Activated effector memory CD4-positive, alpha-beta T cell treated with Interleukin-2 at 50 U/mL for 16 hours (primary cell): ENCODE results near the gene BICRA.
A peak's percentile ranks its signal among the peaks of the same experiment; 100 is the strongest.
"Not testable (repeated sequence)": the region's sequence is repeated elsewhere in the genome, so short reads cannot be mapped to it uniquely, and the experiment has no call there.

Experiments used
- DNase-seq: peaks from one replicate; pipeline ENCODE4 v3.0.0-alpha.2; 2020

BICRA gene

DNA sequence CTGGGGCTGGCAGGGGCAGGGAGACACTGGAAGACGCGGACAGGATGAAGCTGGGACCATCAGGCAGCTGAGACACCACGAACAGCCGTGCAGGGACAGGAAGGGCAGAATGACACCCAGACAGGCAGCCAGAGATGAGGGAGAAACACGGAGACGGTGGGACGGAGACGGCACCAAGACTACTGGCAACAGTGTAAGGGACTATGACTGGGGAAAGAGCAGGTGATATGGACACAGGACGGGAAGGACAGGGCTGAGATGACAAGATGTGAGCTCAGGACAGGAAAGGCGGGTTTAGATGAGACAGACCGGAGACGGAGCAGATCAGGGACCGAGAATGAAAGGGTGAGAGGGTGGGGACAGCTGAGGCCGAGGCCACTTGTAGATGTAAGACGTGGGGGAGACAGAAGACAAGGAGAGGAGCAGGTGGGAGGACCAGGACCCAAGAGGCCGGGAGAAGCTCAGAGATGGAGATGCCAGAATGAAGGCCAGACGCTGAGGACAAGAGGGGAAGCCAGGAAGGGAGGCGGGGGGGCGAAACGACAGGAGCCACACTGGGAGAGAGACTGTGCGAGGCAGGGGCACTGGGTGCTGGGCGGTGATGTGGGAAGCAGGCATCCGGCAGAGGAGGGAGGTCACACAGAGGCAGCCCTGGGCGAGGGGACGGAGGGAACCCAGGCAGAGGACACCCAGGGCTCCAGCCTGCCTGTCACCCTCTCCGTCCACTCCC is 86.8 kb downstream of the BICRA start:
- no peak for DNase-seq

DNA sequence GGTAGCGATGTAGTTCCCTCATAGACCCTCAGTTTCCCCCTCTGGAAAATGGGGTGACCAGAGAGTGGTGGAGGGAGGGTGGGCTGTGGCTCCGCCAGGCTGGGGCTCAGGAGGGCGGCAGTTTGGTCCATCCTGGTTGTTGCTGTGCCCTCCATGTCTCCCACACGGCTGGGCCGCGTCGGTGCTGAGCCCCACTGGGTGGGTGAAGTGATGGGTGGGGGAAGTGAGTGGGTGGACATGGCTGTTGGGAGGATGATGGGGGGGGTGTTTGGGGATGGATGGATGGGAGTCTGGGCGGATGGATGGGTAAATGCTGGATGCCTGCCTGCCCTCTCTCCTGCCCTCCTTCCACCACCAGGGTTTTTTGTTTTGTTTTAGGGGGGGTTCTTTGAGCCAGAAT is 87.7 kb downstream of the BICRA start:
- DNase-seq = no peak

DNA sequence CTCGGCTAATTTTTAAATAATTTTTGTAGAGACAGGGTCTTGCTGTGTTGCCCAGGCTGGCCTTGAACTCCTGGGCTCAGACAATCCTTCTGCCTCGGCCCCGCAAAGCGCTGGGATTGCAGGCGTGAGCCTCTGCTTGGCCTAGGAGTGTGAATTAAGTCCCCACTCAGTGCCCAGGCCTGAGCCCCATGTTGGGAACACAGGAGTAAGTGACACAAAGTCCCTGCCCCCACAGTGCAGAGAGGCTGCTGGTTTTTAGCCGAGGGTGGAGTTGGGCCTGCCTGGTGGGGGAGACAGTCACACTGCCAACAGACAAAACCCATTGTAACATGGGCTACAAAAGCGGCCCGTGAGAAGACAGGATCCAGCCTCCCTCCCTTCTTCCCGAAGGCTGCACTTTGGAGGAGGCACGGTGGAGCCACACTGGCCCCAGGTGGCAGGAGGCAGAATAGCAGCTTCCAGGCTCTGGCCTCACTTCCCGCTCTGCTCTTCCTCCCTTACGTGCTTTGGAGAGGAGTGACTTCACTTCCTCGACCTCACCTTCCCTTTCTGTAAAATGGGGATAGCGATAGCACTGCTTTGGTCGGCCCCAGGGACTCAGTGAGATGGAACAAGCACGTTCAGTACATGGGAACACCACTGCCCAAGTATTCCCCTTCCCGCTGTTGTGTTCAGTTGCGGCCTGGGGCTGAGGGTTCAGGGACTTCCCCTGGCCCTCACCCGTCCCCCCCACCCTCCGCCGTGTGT is 89.1 kb downstream of the BICRA start:
- peak; percentile 25 for DNase-seq

DNA sequence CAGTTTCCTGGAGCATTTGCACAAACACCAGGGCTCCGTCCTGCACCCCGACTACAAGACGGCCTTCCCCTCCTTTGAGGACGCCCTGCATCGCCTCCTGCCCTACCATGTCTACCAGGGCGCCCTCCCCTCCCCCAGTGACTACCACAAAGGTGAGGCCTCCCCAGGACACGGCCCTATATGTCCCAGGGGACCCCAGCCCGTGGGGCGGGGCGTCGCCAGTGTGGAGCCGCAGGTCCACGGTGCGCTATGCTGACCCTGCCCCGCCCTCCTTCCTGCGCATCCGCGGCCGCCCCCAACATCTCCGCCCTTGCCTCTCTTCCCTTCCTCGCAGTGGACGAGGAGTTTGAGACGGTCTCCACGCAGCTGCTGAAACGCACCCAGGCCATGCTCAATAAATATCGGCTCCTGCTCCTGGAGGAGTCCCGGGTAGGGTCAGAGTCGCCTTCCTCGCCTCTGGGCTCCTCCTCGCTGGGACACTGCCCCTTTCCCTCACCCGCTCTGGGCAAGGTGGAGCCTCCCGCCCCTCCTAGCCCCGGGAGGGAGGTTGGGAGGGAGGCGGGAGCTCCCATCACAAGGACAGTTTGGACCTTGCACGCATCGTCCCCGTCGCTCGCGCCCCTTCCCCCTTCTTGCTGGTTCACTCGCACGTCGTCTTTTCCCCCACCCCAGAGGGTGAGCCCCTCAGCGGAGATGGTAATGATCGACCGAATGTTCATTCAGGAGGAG is 89.9 kb downstream of the BICRA start:
- no peak for DNase-seq

DNA sequence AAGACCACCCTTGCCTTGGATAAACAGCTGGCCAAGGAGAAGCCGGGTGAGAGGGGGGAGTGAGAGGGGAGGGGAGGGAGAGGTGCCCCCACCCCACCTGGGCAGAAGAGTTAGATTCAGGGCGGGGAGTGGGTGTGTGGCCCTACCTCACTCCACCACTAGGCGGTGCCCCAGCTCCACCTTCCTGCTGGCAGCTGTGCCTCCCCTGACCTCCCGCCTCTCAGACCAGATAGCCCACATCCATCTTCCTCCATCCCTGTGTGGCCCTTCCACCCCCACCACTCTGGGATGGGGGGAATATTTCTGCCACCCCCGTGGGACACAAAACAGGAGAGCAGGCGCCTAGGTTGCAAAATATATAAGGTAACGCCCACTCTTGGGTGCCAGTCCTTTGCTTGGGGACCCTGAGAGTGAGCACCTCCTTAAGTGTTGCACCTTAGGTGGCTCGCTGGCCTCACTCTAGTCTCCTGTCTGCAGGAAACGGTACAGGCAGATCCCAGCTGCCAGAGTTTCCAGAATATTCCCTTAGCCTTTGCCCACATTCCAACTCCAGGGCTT is 90.5 kb downstream of the BICRA start:
- DNase-seq = peak; percentile 19

DNA sequence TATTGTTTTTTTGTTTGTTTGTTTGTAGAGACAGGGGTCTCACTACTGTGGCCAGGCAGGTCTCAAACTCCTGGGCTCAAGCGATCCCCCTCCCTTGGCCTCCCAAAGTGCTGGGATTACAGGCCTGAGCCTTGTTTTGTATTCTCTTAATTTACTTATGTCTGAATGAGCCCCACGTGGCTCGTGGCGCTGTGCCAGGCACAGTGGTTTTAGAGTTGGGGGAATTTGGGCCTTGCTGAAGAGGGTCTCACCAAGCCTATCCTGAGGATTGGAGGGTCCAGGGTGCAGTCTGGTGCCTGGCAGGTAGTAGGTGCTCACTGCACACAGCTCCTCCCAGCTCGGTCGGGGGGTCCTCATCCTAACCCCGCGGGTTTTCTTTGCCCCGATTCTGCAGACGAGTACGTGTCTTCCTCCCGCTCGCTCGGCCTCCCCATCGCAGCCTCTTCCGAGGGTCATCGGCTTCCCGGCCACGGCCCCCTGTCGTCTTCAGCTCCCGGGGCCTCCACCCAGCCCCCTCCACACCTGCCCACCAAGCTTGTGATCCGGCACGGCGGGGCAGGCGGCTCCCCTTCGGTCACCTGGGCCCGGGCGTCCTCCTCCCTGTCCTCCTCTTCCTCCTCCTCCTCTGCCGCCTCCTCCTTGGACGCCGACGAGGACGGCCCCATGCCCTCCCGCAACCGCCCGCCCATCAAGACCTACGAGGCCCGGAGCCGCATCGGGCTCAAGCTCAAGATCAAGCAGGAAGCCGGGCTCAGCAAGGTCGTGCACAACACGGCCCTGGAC is 92.2 kb downstream of the BICRA start:
- no peak for DNase-seq

DNA sequence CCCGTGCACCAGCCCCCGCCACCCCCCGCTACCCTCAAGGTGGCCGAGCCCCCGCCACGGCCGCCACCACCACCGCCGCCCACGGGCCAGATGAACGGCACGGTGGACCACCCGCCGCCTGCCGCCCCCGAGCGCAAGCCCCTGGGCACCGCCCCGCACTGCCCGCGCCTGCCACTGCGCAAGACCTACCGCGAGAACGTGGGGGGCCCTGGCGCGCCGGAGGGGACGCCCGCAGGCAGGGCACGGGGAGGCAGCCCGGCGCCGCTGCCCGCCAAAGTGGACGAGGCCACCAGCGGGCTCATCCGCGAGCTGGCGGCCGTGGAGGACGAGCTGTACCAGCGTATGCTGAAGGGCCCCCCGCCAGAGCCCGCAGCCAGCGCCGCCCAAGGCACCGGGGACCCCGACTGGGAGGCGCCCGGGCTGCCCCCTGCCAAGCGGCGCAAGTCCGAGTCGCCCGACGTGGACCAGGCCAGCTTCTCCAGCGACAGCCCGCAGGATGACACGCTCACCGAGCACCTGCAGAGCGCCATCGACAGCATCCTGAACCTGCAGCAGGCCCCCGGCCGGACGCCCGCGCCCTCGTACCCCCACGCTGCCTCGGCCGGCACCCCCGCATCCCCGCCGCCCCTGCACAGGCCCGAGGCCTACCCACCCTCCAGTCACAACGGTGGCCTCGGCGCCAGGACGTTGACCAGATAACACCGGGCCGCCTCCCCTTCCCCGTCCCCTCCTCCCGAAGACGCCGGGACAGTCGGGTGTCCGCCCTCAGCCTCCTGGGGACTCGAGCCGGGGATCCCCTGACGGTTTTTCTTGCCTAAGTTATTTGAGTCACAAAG is 93.0 kb downstream of the BICRA start:
- DNase-seq = no peak

DNA sequence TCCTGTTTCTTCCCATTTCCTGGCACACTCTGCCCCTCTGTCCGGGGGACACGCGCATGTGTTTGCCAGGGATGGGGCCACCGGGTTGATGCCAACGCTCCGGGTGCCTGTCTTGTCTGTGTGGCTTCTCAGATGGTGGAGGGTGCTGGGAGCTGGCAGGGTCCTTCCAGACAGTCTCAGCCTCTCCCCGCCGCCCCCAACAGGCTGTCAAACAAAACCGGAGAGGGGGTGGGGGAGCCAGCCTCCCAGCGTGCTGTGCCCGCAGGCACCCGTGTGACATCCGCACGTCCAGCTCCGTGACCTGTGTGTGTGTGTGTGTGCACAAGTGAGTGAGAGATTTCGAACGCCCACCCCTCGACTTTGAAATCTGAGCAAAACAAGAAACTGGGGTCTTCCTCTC is 93.7 kb downstream of the BICRA start:
- DNase-seq = no peak

DNA sequence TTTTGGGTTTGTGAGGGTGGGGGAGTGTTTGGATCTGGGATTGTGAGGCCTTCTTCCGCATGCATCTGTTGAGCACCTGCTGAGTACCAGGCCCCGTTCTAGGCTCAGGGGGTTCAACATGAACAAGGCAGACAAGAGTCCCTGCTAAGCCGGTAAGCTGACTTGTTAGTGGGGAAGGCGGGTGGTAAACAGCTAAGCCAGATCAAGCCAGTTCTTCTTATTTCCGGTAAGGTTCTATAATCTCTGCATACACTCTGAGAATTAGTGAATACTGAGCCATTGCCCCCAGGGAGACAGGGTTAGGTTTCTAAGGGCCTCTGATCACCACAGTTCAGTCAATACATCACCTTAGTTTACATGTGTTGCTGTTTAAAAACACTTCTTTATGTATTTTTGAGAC is 94.4 kb downstream of the BICRA start:
- no peak for DNase-seq

DNA sequence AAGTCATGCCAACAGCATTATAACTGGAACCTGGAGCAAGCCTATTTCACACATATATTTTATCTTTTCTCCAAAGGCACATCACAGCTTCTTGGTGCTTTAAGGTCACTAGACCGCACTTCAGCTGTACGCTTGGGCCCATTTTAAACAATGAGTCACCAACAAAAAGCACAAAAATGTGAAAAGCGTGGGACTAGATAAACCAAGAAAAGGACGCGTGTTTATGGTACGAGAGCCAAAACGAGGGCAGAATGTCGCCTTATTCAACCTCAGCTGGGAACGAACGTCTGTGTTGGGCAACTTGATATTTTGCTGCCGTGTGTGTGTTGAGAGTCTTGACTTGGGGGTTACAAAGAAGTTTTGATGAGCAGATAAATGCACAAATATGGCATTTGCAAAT is 95.1 kb downstream of the BICRA start:
- DNase-seq = no peak

DNA sequence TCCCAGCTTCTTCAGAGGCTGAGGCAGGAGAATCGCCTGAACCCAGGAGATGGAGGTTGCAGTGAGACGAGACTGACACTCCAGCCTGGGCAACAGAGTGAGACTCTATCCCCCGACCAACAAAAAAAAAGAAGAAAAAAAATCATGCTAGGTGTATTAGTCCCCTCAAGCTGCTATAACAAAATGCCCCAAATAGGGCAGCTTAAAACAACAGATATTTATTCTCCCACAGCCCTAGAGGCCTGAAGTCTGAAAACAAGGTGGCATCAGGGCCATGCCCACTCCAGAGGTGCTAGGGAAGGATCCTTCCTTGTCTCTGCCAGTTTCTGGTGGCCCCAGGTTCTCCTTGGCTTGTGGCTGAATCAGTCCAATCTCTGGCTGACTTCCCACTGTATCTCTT is 95.7 kb downstream of the BICRA start:
- no peak for DNase-seq

DNA sequence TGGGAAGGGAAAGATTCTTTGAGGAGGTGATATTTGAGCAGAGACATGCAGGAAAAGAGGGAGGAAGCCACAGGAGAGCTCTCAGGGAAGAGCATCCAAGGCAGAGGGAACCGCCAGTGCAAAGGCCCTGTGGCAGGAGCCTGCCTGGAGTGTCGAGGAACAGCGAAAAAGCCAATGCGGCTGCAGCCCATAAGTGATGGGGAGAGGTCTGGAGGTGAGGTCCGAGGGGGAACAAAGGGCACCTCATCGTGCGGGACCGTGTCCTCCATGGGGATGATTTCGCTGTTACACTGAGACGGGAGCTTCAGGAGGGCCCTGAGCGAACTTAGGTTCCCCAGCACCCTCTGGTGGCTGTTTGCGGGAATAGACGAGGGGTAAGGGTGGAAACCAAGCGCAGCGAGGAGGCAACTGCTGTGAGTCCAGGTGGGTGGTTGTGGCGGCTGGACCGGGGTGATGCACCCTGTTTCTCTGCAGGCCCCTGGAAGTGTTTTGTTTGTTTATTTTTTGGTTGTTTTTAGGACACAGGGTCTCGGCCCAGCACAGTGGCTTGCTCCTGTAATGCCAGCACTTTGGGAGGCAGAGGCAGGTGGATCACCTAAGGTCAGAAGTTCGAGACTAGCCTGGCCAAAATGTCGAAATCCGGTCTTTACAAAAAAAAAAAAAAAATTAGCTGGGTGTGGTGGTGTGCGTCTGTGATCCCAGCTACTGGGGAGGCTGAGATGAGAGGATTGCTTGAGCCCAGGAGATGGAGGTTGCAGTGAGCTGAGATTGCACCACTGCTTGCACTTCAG is 98.4 kb downstream of the BICRA start:
- peak; percentile 57 for DNase-seq

DNA sequence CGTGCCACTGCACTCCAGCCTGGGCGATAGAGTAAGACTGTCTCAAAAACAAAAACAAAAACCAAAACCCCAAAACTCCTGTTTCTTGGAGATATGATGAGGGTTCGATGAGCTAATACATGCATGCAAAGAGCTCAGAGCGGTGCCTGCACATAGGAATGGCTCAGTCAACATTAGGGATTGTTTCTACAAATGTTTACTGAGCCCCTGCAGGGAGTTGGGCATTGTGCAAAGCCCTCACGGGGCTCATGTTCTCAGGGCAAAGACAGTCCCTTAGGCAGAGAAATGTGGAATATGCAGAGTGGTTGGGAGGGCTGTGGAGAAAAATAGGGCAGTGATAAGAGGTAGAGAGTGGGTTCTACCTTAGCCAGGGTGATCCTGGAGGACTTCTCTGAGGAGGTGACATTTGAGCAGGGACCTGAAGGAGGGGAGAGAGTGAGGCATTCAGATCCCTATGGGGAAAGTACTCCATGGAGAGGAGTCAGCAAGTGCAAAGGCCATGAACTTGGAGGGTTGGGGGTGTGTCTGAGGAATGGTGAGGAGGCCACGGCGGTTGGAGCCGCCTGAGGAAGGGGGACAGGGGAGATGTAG is 102.8 kb downstream of the BICRA start:
- DNase-seq = no peak

DNA sequence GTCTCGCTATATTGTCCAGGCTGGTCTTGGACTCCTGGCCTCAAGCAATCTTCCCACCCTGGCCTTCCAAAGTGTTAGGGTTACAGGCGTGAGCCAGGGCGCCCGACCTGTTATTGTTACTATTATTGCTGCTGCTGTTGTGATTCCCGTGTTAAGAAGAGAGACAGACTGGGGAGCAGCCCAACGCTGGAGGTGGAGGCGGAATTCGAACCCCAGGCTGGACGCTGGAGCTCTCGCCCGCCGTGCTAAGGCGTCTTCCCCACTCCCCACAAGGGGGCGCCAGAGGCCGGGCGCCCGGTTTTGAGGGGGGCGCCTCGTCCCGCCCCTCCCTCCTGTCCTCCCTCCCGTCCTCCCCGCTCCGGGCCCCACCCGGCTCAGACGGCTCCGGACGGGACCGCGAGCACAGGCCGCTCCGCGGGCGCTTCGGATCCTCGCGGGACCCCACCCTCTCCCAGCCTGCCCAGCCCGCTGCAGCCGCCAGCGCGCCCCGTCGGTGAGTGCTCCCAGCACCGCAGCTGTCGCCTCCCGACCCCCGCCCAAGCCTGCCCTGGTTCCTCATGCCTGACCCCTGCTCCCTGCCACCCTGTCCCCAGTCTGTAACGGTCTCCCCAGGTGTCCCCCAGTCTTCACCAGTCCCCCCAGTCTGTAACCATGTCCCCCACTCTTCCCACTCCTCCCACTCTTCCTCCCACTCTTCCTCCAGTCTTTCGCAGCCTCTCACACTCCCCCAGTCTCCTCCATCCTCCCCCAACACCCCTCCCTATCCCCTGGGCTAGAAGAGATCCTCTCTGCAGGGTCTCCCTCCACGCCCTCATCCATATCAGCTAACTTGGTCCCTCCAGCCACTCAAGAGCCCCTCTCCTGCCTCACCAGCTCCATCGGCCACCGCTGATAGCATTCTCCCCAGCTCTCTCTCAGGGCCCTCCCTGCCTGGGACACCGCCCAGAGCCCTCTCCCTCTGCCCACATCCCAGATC is 104.4 kb downstream of the BICRA start, which contains the start of gene EHD2:
TSS of gene EHD2 (plus strand) at position 377 of the 976 bp plus-strand sequence. CDS start 3,191 bp downstream, outside the sequence.
- peak; percentile 10 for DNase-seq

DNA sequence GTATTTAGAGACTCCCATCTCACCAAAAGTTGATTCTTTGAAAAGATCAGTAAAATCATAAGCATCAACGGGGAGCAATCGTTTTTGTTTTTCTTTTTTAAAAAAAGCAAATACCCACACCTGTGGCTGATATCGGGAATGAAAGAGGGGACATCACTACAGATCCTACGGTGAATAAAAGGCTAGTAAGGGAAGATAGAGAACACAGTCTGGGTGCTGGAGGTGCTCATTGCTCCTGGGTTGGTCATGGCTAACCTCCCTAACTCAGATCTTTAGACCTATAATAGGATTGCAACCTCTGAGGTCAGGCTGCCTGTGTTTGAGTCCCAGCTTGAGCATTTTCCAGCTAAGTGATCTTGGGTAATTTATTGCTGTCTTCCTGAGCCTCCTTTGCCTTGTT is 105.4 kb downstream of the BICRA start:
- DNase-seq = no peak

DNA sequence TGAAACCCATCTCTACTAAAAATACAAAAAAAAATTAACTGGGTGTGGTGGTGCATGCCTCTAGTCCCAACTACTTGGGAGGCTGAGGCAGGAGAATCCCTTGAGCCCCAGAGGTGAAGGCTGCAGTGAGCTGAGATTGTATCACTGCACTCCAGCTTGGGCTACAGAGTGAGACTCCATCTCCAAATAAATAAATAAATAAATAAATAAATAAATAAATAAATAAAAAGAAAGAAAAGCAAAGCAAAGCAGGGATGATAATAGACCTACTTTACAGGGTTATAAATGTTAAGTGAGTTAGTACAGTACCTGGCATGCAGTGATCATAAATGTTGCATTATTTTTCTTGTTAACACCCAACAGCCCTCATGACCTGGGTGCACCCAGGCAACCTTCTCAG is 105.9 kb downstream of the BICRA start:
- not testable (repeated sequence) for DNase-seq

DNA sequence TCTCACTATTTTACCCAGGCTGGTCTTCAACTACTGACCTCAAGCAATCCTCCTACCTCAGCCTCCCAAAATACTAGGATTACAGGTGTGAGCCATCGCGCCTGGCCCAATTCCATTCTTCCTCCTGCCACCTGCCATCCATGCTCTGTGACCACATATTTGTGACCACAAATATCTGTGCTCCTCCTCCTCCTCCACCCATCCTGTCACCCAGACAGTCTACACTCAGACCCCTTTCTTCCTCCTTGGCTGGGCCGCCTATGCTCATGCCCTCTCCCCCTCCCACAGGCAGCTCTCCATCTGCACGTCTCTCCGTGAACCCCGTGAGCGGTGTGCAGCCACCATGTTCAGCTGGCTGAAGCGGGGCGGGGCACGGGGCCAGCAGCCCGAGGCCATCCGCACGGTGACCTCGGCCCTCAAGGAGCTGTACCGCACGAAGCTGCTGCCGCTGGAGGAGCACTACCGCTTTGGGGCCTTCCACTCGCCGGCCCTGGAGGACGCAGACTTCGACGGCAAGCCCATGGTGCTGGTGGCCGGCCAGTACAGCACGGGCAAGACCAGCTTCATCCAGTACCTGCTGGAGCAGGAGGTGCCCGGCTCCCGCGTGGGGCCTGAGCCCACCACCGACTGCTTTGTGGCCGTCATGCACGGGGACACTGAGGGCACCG is 107.5 kb downstream of the BICRA start:
- DNase-seq = no peak

DNA sequence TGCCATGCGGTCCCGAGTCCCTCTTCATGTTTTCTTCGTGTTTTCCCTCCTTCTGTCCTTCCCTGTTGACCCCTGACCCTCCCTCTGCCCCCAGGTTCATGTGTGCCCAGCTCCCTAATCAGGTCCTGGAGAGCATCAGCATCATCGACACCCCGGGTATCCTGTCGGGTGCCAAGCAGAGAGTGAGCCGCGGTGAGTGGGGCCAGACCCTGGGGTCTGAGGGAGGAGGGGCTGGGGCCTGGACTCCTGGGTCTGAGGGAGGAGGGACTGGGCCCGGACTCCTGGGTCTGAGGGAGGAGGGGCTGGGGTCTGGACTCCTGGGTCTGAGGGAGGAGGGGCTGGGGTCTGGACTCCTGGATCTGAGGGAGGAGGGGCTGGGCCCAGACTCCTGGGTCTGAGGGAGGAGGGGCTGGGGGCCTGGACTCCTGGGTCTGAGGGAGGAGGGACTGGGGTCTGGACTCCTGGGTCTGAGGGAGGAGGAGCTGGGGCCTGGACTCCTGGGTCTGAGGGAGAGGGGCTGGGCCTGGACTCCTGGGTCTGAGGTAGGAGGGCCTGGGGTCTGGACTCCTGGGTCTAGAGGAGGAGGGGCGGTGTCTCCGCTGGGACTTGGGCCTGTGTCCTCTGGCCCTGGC is 109.6 kb downstream of the BICRA start:
- DNase-seq = not testable (repeated sequence)
